Measurements from ENCODE around the gene ARL5A. TPM values are rescaled to one million over a fixed set of nuclear protein-coding genes. Genes with fewer than 3 reads are reported as not detected.
A peak's percentile ranks its signal among the peaks of the same experiment; 100 is the strongest.
"Not testable (repeated sequence)": the region's sequence is repeated elsewhere in the genome, so short reads cannot be mapped to it uniquely, and the experiment has no call there.

Gene ARL5A, protein sequence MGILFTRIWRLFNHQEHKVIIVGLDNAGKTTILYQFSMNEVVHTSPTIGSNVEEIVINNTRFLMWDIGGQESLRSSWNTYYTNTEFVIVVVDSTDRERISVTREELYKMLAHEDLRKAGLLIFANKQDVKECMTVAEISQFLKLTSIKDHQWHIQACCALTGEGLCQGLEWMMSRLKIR
- total RNA-seq (10 to 100 TPM; 38.2 to 59.1 (median 54.5) TPM), polyA plus RNA-seq (10 to 100 TPM; 12.9 to 22.1 TPM)
- long read RNA-seq, donor 1, full-length matches to known transcripts, result 152 of 156 reads
- long read RNA-seq, donor 1, partial matches to known transcripts, result 0 of 156 reads
- long read RNA-seq, donor 1, other reads (novel, unspliced or antisense), result 4 of 156 reads
- long read RNA-seq, donor 2, full-length matches to known transcripts, result 87 of 90 reads
- long read RNA-seq, donor 2, partial matches to known transcripts, result 0 of 90 reads
- long read RNA-seq, donor 2, other reads (novel, unspliced or antisense), result 3 of 90 reads
- long read RNA-seq, donor 3, full-length matches to known transcripts, result 107 of 115 reads
- long read RNA-seq, donor 3, partial matches to known transcripts, result 0 of 115 reads
- long read RNA-seq, donor 3, other reads (novel, unspliced or antisense), result 8 of 115 reads

DNA sequence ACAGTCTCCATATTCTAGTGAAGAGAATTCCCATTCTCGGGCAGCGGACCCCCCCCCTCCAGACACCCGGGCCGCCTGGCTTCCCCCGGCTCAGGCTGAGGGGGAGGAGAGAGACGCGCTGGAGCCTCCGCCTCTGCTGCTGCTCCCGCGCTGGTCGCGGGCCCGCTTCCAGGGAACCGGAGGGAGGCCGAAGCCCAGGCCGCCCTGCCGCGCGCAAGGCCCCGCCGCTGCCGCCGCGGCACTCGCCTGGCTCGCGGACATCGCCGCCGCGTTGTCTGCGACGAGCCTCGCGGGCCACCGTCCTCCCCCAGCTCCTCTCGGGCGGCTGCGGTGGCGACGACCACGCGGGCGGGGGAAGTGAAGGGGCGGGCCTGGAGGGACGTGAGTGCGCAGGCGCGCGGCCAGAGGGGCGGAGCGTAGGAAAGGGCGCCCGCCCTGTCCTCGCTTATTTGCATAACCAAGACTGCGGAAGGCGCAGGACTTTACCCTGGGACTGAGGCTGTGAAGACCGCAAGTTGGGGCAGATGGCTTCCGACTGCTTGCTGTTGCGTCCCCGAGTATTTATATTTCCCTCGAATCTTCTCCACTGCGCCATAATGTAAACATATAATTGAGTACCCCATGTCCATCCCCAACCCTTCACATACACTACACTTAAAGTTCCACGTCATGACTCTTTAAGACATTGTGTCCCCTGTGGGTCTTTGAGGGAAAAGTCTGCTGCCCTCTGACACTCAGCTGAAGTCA lies at the start of gene ARL5A:
Gene ARL5A, minus strand, starts transcription at position 279 of the 747 bp plus-strand sequence. Its CDS starts 245 bp downstream, at position 34.
- Histone ChIP-seq H3K4me3 (peak within 1 kb of the TSS; percentile 74 to 96 (median 88)), H3K27ac (peak within 1 kb of the TSS; percentile 75 to 95 (median 92)), H3K27me3 (no peaks in the 10 kb centered on the region), H3K36me3 (no peaks in the 10 kb centered on the region), H3K9me3 (no peaks in the 10 kb centered on the region), H3K4me1 (peaks cover 0 to 53% (median 41%) of the 10 kb centered on the region in 12 donors)
- WGBS, 4 donors, result 0 to 1% (median 1%) methylated on average over 12 to 64 of the region's 64 CpGs
- TF ChIP-seq POLR2A (IDR thresholded peaks at IDR 0.05), result peak in 1 of 2 donors; percentile 92
- TF ChIP-seq, protein P1, sequence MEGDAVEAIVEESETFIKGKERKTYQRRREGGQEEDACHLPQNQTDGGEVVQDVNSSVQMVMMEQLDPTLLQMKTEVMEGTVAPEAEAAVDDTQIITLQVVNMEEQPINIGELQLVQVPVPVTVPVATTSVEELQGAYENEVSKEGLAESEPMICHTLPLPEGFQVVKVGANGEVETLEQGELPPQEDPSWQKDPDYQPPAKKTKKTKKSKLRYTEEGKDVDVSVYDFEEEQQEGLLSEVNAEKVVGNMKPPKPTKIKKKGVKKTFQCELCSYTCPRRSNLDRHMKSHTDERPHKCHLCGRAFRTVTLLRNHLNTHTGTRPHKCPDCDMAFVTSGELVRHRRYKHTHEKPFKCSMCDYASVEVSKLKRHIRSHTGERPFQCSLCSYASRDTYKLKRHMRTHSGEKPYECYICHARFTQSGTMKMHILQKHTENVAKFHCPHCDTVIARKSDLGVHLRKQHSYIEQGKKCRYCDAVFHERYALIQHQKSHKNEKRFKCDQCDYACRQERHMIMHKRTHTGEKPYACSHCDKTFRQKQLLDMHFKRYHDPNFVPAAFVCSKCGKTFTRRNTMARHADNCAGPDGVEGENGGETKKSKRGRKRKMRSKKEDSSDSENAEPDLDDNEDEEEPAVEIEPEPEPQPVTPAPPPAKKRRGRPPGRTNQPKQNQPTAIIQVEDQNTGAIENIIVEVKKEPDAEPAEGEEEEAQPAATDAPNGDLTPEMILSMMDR (IDR thresholded peaks at IDR 0.05), result no peak
- ATAC-seq (peak; percentile 98 to 99 (median 98)), DNase-seq (peak; percentile 96 to 98 (median 96))
- intact Hi-C loops (cut with DNase I), result loop anchor here in 3 of 10 donors (5.0 to 10.0 kb wide), 4 partner anchors 99 to 196 kb away; no protein-coding TSS in a partner anchor

DNA sequence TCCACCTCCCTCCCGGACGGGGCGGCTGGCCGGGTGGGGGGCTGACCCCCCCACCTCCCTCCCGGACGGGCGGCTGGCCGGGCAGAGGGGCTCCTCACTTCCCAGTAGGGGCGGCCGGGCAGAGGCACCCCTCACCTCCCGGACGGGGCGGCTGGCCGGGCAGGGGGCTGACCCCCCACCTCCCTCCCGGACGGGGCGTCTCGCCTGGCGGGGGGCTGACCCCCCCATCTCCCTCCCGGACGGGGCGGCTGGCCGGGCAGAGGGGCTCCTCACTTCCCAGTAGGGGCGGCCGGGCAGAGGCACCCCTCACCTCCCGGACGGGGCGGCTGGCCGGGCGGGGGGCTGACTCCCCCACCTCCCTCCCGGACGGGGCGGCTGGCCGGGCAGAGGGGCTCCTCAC lies 47.4 kb upstream of the ARL5A start:
- peaks cover 0 to 18% (median 3%) of the 10 kb centered on the region in 12 donors for H3K4me1 ChIP-seq
- not testable (repeated sequence) for H3K4me3 ChIP-seq, ATAC-seq, H3K27me3 ChIP-seq, H3K27ac ChIP-seq, H3K9me3 ChIP-seq, DNase-seq, H3K36me3 ChIP-seq
- 88 to 100% (median 90%) methylated on average over 1 to 25 of the region's 34 CpGs; no CpG with 5 or more reads in 1 of the 4 donors for WGBS, 4 donors
- intact Hi-C loops (cut with DNase I), result loop anchor here in 2 of 10 donors (5.0 to 10.0 kb wide), 2 partner anchors 33 to 99 kb away; no protein-coding TSS in a partner anchor

DNA sequence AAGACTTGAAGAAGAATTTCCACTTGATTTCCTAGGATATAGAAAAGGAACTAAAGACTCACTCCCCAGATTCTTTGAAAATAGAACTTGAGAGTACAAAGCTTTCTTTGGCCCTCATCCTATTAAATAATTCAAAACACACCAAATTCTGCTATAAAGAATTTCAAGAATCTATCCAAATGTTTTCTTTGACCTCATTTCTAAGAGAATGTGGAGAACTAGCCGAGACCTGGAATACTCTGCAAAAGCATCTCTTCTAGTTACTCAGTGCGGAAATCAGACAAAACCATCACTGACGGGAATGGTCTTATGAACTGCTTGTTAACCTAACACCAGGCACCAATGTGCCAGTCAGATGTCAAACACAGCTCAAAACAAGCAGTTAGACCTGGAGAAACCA lies 44.2 kb upstream of the ARL5A start:
- H3K27ac ChIP-seq, result no peak overlapping the region

DNA sequence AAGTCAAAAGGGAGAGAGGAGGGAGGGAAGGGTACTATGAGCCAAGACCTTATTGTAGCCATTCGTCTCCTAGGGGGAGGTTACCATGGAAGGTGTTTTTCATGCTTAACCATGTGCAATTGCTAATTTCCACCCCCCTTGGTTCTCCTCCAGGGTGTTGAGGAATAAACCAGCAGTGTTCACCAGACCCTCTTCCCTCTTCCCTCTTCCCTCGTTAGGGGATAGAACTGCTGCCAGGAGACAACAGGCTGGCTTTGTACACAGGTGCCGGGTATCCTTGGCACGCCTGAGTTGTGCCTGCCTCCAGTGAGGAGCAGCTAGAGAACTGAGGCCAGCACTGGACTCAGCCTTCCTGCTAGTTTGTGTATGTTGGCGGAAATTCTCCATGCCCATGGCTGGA lies 41.1 kb upstream of the ARL5A start:
- WGBS, 4 donors, result 81 to 89% (median 87%) methylated on average over 5 of the region's 5 CpGs
- ATAC-seq (no peak), DNase-seq (no peak)
- Histone ChIP-seq H3K27me3 (no peaks in the 10 kb centered on the region), H3K36me3 (no peaks in the 10 kb centered on the region), H3K9me3 (no peaks in the 10 kb centered on the region), H3K4me3 (no peak overlapping the region), H3K4me1 (no peaks in the 10 kb centered on the region), H3K27ac (no peak overlapping the region)
- TF ChIP-seq POLR2A (IDR thresholded peaks at IDR 0.05), result no peak
- TF ChIP-seq, protein P1 (IDR thresholded peaks at IDR 0.05), result no peak
- intact Hi-C loops (cut with DNase I), result no loop called here

More for the DNA sequence above, 44.2 kb upstream of the ARL5A start:
- Histone ChIP-seq H3K9me3 (no peaks in the 10 kb centered on the region), H3K4me3 (no peak overlapping the region), H3K36me3 (no peaks in the 10 kb centered on the region), H3K27me3 (no peaks in the 10 kb centered on the region), H3K4me1 (peaks cover 0 to 3% (median 0%) of the 10 kb centered on the region in 12 donors)
- 73 to 87% (median 81%) methylated on average over 3 of the region's 3 CpGs for WGBS, 4 donors
- intact Hi-C loops (cut with DNase I), result loop anchor here in 1 of 10 donors (10.0 kb wide), 1 partner anchor 102 kb away; no protein-coding TSS in a partner anchor
- TF ChIP-seq POLR2A (IDR thresholded peaks at IDR 0.05), result no peak
- TF ChIP-seq, protein P1 (IDR thresholded peaks at IDR 0.05), result no peak
- ATAC-seq, result no peak
- DNase-seq, result no peak

Data from heart left ventricle (tissue), 16 donors.